SK-N-SH (cell line): Measurements from ENCODE around the gene PHACTR2.

Experiments
- CTCF ChIP-seq: fragments of 200-600 bp; sonication (generic); IDR thresholded peaks from 2 replicates; pipeline ENCODE4 v1.6.1; 2017; ENCODE audit warnings: antibody characterized with exemption, mild to moderate bottlenecking, moderate library complexity
- NFIC ChIP-seq: IDR thresholded peaks from 2 replicates; pipeline ENCODE4 v1.4.0; 2012; ENCODE audit warnings: borderline replicate concordance

- TF ChIP-seq CTCF (no peak), NFIC (no peak)
These were observed 76.4 kb downstream of the PHACTR2 start for GRCh38 chr6:143754204-143754603.
